ENCODE data around the gene MEIOSIN.

MEIOSIN gene

DNA sequence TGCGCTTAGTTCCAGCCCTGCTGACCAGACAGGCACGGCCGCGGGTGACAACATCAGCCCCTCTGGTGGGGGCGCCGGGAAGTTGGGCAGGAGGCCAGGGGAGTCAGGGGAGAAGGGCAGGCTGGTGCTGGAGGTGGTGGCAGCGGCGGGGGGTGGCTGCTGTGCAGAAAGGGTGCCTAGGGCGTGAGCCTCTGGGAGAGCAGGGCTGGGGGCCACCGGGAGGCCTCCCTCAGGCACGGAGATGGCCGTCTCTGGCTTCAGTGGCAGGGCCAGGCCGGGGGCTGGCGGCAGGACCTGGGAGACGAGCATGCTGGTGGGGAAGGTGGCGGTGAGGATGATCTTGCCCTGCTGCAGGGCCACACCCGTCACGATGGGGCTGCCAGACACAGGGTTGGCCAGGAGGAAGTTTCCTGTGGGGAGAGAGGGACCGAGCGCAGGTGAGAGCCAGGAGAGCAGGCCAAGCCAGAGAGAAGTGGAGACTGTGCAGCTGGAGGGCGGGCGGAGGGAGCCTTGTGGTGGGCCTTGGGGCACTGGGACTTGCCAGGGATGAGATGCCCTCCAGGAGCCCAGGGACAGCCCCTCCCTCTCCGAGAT lies 32.6 kb downstream of the MEIOSIN start:
- no peak for DNase-seq

GRCh38 chr19:45766296-45766868 lies 33.1 kb downstream of the MEIOSIN start:
- DNase-seq, result no peak

- no peak for DNase-seq
These were observed 33.7 kb downstream of the MEIOSIN start for GRCh38 chr19:45766869-45767346.

- no peak for DNase-seq
These were observed 34.2 kb downstream of the MEIOSIN start for GRCh38 chr19:45767410-45767880.

DNA sequence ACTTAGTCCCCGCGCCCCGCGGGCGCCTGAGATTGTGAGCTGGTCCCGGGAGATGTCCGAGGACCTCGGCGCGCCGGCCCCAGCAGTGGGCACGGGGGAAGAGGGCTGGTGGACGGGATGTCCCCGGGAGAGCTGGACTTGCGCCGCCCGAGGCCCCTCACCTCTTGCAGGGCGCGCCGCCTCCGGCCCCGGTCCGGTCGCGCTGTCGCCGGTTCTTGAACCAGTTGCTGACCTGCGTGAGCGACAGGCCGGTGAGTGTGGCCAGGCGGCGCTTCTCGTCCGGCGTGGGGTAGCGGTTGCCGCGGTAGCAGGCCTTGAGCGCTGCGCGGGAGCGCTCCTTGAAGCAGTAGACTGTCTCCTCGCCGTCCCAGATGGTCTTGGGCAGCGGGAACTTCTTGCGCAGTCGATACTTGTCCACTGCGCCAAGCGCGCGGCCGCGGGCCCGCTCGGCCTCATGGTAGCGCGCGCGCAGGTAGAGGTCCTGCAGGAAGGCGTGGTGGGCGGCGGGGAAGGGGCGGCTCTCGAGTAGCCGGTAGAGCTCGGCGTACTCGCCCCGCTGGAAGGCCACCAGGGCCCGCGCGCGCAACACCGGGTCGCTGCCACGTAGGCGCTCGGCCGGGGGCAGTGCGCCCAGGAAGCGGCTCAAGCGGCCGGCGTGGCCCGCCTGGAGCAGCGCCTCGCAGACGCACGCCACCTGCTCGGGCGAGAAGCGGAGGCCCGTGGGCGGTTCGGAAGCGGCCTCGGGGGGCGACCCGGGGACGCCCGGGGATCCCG lies 34.8 kb downstream of the MEIOSIN start:
- peak; percentile 45 for DNase-seq

DNA sequence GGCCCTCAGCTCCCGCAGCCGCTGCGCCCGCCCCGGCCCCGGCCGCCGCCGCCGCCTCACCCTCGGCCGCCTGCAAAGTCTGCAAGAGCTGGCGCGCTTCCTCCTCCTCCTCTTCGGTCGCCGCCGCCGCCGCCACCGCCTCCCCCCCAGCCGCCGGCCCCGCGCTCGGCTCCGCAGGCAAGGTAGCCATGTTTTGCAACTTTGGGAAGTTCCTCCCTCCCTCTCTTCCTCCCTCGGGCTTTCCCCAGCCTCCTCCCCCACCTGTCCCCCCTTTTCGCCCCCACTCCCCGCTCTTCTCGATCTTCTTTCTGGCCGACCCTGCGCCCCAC lies 35.4 kb downstream of the MEIOSIN start:
- peak; percentile 35 for DNase-seq

GRCh38 chr19:45768984-45769782 lies 35.9 kb downstream of the MEIOSIN start, which contains the start of gene SIX5:
TSS of gene SIX5 (minus strand) at chr19:45769252. CDS start at chr19:45768844, 408 bp downstream.
- DNase-seq, result peak; percentile 97

DNA sequence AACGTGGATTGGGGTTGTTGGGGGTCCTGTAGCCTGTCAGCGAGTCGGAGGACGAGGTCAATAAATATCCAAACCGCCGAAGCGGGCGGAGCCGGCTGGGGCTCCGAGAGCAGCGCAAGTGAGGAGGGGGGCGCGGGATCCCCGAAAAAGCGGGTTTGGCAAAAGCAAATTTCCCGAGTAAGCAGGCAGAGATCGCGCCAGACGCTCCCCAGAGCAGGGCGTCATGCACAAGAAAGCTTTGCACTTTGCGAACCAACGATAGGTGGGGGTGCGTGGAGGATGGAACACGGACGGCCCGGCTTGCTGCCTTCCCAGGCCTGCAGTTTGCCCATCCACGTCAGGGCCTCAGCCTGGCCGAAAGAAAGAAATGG lies 36.6 kb downstream of the MEIOSIN start:
- peak; percentile 75 for DNase-seq

DNA sequence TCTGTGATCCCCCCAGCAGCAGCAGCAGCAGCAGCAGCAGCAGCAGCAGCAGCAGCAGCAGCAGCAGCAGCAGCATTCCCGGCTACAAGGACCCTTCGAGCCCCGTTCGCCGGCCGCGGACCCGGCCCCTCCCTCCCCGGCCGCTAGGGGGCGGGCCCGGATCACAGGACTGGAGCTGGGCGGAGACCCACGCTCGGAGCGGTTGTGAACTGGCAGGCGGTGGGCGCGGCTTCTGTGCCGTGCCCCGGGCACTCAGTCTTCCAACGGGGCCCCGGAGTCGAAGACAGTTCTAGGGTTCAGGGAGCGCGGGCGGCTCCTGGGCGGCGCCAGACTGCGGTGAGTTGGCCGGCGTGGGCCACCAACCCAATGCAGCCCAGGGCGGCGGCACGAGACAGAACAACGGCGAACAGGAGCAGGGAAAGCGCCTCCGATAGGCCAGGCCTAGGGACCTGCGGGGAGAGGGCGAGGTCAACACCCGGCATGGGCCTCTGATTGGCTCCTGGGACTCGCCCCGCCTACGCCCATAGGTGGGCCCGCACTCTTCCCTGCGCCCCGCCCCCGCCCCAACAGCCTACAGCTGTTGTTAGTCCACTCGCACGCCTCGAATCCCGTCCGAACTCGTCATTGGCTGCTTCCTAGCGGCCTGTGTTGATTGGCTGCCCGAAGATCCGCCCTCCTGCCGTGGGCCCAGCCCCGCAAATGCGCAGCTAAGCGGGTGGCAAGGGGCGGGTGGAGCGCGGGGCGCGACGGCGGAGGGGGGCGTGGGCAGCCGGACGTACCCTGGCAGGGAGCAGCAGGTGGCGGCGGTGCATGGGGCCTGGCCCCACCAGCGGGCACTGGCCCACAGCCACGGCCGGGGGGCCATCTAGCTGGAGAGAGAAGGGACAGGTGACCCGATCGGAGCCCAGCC lies 37.2 kb downstream of the MEIOSIN start:
- peak; percentile 98 for DNase-seq

- DNase-seq, result no peak
These were observed 38.2 kb downstream of the MEIOSIN start for GRCh38 chr19:45771311-45771933.

- no peak for DNase-seq
These were observed 39.0 kb downstream of the MEIOSIN start for GRCh38 chr19:45772130-45772840.

DNA sequence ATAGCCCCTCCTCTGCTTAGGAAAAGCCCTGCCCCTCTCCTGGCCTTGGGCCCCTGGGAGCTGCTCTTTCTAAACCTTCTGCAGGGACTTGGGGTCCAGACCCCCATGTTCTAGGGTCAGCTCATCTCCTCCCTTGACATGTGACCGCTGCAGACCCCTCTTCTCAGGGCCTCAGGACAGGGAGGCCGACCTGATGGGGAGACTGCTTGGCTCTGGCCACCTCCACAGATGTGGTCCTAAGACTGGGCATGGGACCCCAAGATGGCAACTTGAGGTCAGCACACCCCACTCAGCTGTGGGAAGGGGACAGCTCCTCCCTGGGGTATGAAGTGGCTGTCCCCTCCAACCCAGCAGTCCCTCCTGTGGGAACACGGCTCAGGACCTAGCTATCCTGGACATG lies 39.7 kb downstream of the MEIOSIN start:
- no peak for DNase-seq

GRCh38 chr19:45773384-45773783 lies 40.1 kb downstream of the MEIOSIN start:
- DNase-seq, result no peak

DNA sequence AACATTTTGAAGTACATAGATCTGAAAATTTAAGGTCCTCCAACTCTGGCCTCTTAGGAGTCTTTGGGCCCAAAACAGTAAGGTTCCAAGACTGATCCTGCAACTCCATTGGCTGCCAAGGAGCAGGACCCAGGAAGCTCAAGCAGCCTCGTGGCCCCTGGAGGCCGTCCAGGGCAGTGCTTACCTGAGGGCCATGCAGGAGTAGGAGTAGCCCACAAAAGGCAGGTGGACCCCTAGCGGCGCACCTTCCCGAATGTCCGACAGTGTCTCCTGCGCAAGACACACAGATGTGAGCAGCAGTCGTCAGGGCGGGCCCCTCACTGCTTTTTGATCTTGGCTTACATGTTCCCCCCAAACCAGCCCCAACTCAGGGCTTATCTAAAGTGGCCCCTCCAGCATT lies 41.5 kb downstream of the MEIOSIN start:
- DNase-seq, result no peak

DNA sequence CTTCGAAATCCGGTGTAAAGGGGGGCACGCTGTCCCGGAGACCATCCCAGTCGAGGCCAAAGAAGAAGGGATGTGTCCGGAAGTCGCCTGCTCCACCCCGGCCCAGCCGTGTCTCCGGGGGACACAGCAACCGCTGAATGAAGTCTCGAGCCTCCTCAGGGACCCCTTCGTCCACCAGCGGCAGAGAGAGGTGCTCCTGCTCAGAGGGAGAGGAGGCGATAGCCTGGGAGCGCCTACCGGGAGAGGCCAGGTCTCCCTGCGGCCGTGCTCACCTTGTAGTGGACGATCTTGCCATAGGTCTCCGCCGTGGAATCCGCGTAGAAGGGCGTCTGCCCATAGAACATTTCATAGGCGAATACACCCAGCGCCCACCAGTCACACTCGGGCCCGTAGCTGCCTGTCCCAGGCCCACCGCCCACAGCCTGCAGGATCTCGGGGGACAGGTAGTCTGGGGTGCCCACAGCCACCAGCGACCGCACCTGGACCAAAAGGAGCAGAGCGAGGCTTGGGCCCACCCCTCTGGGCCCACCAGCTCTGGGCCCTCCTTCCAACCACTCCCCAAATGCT lies 44.2 kb downstream of the MEIOSIN start:
- DNase-seq, result no peak

GRCh38 chr19:45778010-45778661 lies 44.9 kb downstream of the MEIOSIN start:
- no peak for DNase-seq

GRCh38 chr19:45779231-45780145 lies 46.2 kb downstream of the MEIOSIN start:
- DNase-seq, result peak; percentile 88

DNA sequence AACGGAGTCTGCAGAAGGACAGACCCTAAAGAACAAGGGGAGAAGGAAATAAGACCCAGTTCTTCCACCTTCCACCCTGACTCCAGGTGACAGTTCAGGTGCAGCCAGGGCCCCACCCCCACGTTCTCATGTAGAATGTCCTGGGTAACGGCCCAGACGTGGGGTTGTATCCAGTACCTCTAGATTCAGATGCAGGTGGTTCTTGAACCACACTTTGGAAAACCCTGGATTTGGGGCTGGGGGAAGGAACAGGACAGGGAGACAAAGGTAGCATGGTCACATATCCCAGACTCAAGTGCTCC lies 46.9 kb downstream of the MEIOSIN start:
- DNase-seq, result no peak

Measured in hematopoietic multipotent progenitor cell treated with erythropoietin and hydrocortisone succinate and interleukin-3 and kit ligand, for 8 days (in vitro differentiated cells).